ENCODE measurements around the gene TAS2R41. TPM values are rescaled to one million over a fixed set of nuclear protein-coding genes. Genes with fewer than 3 reads are reported as not detected.
"Not testable (repeated sequence)": the region's sequence is repeated elsewhere in the genome, so short reads cannot be mapped to it uniquely, and the experiment has no call there.

TAS2R41 gene
- total RNA-seq, 1 donor from 2014 or later: not detected

DNA sequence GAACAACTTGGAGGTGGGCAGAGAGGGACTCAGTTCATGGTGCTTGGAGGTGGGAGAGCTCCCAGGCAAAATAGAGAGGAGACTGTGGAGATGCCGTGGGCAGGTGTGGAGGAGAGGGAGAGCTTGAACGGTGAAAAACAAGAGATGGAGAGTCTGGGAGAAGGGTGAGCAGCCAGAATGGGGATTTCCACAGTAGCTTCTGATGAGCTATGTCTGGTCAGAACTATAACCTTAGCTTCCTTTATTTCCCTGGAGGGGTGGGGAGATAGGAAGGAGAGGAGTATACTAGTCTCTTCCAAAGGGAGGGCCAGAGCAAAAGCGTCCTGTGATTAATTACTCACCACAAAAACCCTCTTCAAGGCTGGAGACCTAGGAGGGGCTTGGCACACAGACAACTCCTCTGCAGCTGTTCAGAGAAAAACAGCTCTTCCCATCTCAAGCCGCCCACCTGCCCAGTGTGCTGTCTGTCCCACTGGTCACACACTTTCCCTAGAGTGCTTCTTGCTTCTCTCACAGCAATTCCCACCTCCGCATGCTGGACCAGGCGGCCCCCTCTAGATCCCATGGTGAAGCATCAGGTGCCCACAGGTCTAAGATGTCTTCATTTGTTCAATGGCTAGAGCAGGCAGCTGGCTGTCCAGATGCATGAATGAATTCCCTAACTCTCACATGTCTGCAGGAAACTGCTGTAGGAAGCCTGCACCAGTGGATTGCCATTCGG is 41.9 kb downstream of the TAS2R41 start:
- no peaks in the 10 kb centered on the region for H3K36me3 Mint-ChIP-seq
- H3K9me3 Mint-ChIP-seq: no peaks in the 10 kb centered on the region
- H3K27ac Mint-ChIP-seq: no peak overlapping the region
- peaks cover 12% of the 10 kb centered on the region for H3K27me3 Mint-ChIP-seq
- peaks cover 8% of the 10 kb centered on the region for H3K4me1 Mint-ChIP-seq (ENCODE audit: unreplicated experiment)
- no peak for DNase-seq (ENCODE audit: extremely low spot score, unreplicated experiment)
- H3K4me3 Mint-ChIP-seq: no peak overlapping the region
- TF ChIP-seq, protein P1, sequence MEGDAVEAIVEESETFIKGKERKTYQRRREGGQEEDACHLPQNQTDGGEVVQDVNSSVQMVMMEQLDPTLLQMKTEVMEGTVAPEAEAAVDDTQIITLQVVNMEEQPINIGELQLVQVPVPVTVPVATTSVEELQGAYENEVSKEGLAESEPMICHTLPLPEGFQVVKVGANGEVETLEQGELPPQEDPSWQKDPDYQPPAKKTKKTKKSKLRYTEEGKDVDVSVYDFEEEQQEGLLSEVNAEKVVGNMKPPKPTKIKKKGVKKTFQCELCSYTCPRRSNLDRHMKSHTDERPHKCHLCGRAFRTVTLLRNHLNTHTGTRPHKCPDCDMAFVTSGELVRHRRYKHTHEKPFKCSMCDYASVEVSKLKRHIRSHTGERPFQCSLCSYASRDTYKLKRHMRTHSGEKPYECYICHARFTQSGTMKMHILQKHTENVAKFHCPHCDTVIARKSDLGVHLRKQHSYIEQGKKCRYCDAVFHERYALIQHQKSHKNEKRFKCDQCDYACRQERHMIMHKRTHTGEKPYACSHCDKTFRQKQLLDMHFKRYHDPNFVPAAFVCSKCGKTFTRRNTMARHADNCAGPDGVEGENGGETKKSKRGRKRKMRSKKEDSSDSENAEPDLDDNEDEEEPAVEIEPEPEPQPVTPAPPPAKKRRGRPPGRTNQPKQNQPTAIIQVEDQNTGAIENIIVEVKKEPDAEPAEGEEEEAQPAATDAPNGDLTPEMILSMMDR (conservative IDR thresholded peaks at IDR 0.05): no peak

DNA sequence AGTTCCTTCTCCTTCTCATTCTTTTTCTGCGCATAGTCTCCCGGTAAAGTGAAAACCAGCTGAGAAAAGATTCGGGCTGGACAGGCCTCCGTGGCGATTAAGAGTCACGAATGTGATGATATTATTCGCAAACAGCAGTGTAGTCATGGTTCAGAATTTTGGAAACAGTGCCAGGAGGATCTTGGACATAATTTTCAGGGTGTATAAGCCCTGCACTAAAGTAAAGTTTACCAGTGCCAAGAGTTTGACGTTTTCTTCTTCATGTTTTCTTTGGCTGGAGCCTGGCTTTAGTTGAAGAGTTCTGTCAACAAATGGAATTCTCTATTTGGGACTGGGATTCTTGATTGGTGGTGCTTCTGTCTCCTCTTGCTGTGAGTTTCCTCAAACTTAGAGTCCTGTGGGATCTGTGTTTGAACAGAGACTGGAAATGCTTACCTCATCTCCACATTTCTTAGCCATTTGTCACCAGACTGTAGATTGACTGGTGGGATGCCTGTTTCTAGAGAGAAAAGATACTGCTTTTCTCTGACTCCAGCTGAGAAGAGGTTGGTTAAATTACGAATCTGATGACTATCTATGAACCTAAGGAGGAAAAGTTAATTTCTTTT is 44.7 kb downstream of the TAS2R41 start:
- not testable (repeated sequence) for H3K4me3 Mint-ChIP-seq; H3K4me1 Mint-ChIP-seq (ENCODE audit: unreplicated experiment); DNase-seq (ENCODE audit: extremely low spot score, unreplicated experiment); H3K36me3 Mint-ChIP-seq; H3K27ac Mint-ChIP-seq; H3K9me3 Mint-ChIP-seq; H3K27me3 Mint-ChIP-seq

Other genes with a start within 250 kb of the TAS2R41 start
- 110 and 155 TPM in 2 replicates for gene GSTK1, start 214.4 kb upstream of the TAS2R41 start, total RNA-seq (ENCODE audit: low replicate concordance)
- gene TMEM139, start 192.9 kb upstream of the TAS2R41 start, total RNA-seq (ENCODE audit: low replicate concordance): 2.6 and 4.8 TPM in 2 replicates
- 53.9 and 55.2 TPM in 2 replicates for gene CASP2, start 189.5 kb upstream of the TAS2R41 start, total RNA-seq (ENCODE audit: low replicate concordance)
- 0.12 and 0.22 TPM in 2 replicates for gene CLCN1, start 161.8 kb upstream of the TAS2R41 start, total RNA-seq (ENCODE audit: low replicate concordance)
- 2.1 and 6.5 TPM in 2 replicates for gene FAM131B, start 115.2 kb upstream of the TAS2R41 start, total RNA-seq (ENCODE audit: low replicate concordance)
- 73.2 and 107 TPM in 2 replicates for gene ZYX, start 96.5 kb upstream of the TAS2R41 start, total RNA-seq (ENCODE audit: low replicate concordance)
- gene EPHA1, start 69.0 kb upstream of the TAS2R41 start, total RNA-seq (ENCODE audit: low replicate concordance): 18.0 and 40.1 TPM in 2 replicates
- not detected in 2 replicates for gene TAS2R60, start 34.4 kb upstream of the TAS2R41 start, total RNA-seq (ENCODE audit: low replicate concordance)
- gene CTAGE15, start 93.9 kb downstream of the TAS2R41 start, total RNA-seq (ENCODE audit: low replicate concordance): 0.17 and 1.6 TPM in 2 replicates
- 3.5 and 9.3 TPM in 2 replicates for gene TCAF2, start 143.1 kb downstream of the TAS2R41 start, total RNA-seq (ENCODE audit: low replicate concordance)